ENCODE data around the gene CNGA2. TPM values are rescaled to one million over a fixed set of nuclear protein-coding genes. Genes with fewer than 3 reads are reported as not detected.

CNGA2 gene
- total RNA-seq, 2 donors from 2014 or later = not detected

- Mint-ChIP-seq H3K9me3 (peaks cover 41% of the 10 kb centered on the region), H3K4me3 (no peak overlapping the region), H3K27ac (no peak overlapping the region), H3K27me3 (ENCODE audit: insufficient read depth) (peaks cover 6% of the 10 kb centered on the region), H3K36me3 (ENCODE audit: low read depth) (no peaks in the 10 kb centered on the region), H3K4me1 (peaks cover 24% of the 10 kb centered on the region)
- no peak overlapping the region for H3K4me3 ChIP-seq (ENCODE audit: low read length)
- no peak for DNase-seq
- H3K27me3 ChIP-seq (ENCODE audit: control insufficient read depth, insufficient read depth, low read length, poor library complexity, severe bottlenecking) = peaks cover 5% of the 10 kb centered on the region
- H3K36me3 ChIP-seq (ENCODE audit: control insufficient read depth, insufficient read depth, low read length) = no peaks in the 10 kb centered on the region
- no peak overlapping the region for H3K9ac ChIP-seq (ENCODE audit: extremely low read depth, low read length, poor library complexity, severe bottlenecking)
- WGBS, 2 experiments (ENCODE audit: insufficient coverage in 1 of 2, insufficient read length in 1 of 2) = 93% methylated on average over 4 of the region's 4 CpGs; no CpG with 5 or more reads in 1 of the 2 experiments
- H3K27ac ChIP-seq (ENCODE audit: low read depth, low read length) = no peak overlapping the region
- H3K4me1 ChIP-seq (ENCODE audit: control insufficient read depth, insufficient read depth, low read length) = peaks cover 3% of the 10 kb centered on the region
- no peak for TF ChIP-seq CTCF (conservative IDR thresholded peaks at IDR 0.05)
- no peaks in the 10 kb centered on the region for H3K9me3 ChIP-seq (ENCODE audit: control insufficient read depth, low read length)
Observed at GRCh38 chrX:151780621-151781020, 46.1 kb downstream of the CNGA2 start.

GRCh38 chrX:151789179-151789800 is 54.7 kb downstream of the CNGA2 start:
- Histone ChIP-seq H3K9ac (ENCODE audit: extremely low read depth, low read length, poor library complexity, severe bottlenecking) (no peak overlapping the region), H3K36me3 (ENCODE audit: control insufficient read depth, insufficient read depth, low read length) (no peaks in the 10 kb centered on the region)
- peaks cover 28% of the 10 kb centered on the region for H3K27me3 Mint-ChIP-seq (ENCODE audit: insufficient read depth)

GRCh38 chrX:151790481-151791160 is 56.1 kb downstream of the CNGA2 start:
- H3K36me3 ChIP-seq (ENCODE audit: control insufficient read depth, insufficient read depth, low read length) = no peaks in the 10 kb centered on the region
- peaks cover 53% of the 10 kb centered on the region for H3K9me3 Mint-ChIP-seq
- peaks cover 35% of the 10 kb centered on the region for H3K27me3 Mint-ChIP-seq (ENCODE audit: insufficient read depth)
- WGBS, 2 experiments (ENCODE audit: insufficient coverage in 1 of 2, insufficient read length in 1 of 2) = 80 to 97% methylated on average over 2 to 3 of the region's 3 CpGs
- no peaks in the 10 kb centered on the region for H3K4me1 Mint-ChIP-seq
- H3K9me3 ChIP-seq (ENCODE audit: control insufficient read depth, low read length) = no peaks in the 10 kb centered on the region
- peaks cover 24% of the 10 kb centered on the region for H3K27me3 ChIP-seq (ENCODE audit: control insufficient read depth, insufficient read depth, low read length, poor library complexity, severe bottlenecking)
- H3K36me3 Mint-ChIP-seq (ENCODE audit: low read depth) = no peaks in the 10 kb centered on the region
- no peak overlapping the region for H3K9ac ChIP-seq (ENCODE audit: extremely low read depth, low read length, poor library complexity, severe bottlenecking)
- H3K4me1 ChIP-seq (ENCODE audit: control insufficient read depth, insufficient read depth, low read length) = no peaks in the 10 kb centered on the region
- no peak overlapping the region for H3K27ac ChIP-seq (ENCODE audit: low read depth, low read length)
- no peak for DNase-seq
- no peak overlapping the region for H3K27ac Mint-ChIP-seq
- H3K4me3 Mint-ChIP-seq = no peak overlapping the region
- no peak overlapping the region for H3K4me3 ChIP-seq (ENCODE audit: low read length)
- TF ChIP-seq CTCF (conservative IDR thresholded peaks at IDR 0.05) = no peak

More at GRCh38 chrX:151789179-151789800, 54.7 kb downstream of the CNGA2 start:
- Mint-ChIP-seq H3K4me1 (peaks cover 4% of the 10 kb centered on the region), H3K9me3 (peaks cover 44% of the 10 kb centered on the region), H3K27ac (no peak overlapping the region), H3K4me3 (no peak overlapping the region), H3K36me3 (ENCODE audit: low read depth) (no peaks in the 10 kb centered on the region)
- H3K27ac ChIP-seq (ENCODE audit: low read depth, low read length) = no peak overlapping the region
- WGBS, 2 experiments (ENCODE audit: insufficient coverage in 1 of 2, insufficient read length in 1 of 2) = 88 to 89% methylated on average over 3 to 6 of the region's 6 CpGs
- H3K9me3 ChIP-seq (ENCODE audit: control insufficient read depth, low read length) = no peaks in the 10 kb centered on the region
- no peak for DNase-seq
- H3K27me3 ChIP-seq (ENCODE audit: control insufficient read depth, insufficient read depth, low read length, poor library complexity, severe bottlenecking) = peaks cover 29% of the 10 kb centered on the region
- no peak overlapping the region for H3K4me3 ChIP-seq (ENCODE audit: low read length)
- H3K4me1 ChIP-seq (ENCODE audit: control insufficient read depth, insufficient read depth, low read length) = no peaks in the 10 kb centered on the region
- TF ChIP-seq CTCF (conservative IDR thresholded peaks at IDR 0.05) = no peak

Measured in endodermal cell (in vitro differentiated cells).